Kidney epithelial cell (primary cell): ENCODE data around the gene AGBL3. TPM values are rescaled to one million over a fixed set of nuclear protein-coding genes. Genes with fewer than 3 reads are reported as not detected.

Source experiments
- DNase-seq: peaks from one replicate; pipeline ENCODE4 v3.0.0-alpha.2; 2010; ENCODE audit warnings: low read depth
- H3K27me3 ChIP-seq: 2 replicates; pipeline ENCODE4 v1.6.0; 2011; ENCODE audit warnings: low read length; ENCODE audit not compliant: control insufficient read depth, insufficient read depth
- H3K36me3 ChIP-seq: 2 replicates; pipeline ENCODE4 v1.5.1; 2011; ENCODE audit warnings: low read length; ENCODE audit not compliant: control insufficient read depth, insufficient read depth
- H3K4me3 ChIP-seq: 2 replicates; pipeline ENCODE4 v1.5.1; 2011; ENCODE audit warnings: low read depth, mild to moderate bottlenecking, control low read depth, low read length
- total RNA-seq: library from RNA; depleted of rRNA; stranded (reverse); fragments of >200 nt; gene quantifications from 2 replicates; pipeline ENCODE4 v1.2.3, GENCODE V29; 2015
- TF ChIP-seq, protein P1 (sequence below): IDR thresholded peaks from 2 replicates; pipeline ENCODE4 v1.5.1; 2011; ENCODE audit warnings: mild to moderate bottlenecking, moderate library complexity, low read length, control low read depth, inconsistent platforms; ENCODE audit not compliant: insufficient read depth, poor library complexity, severe bottlenecking

Gene AGBL3
- total RNA-seq, 1 donor from 2014 or later = 1.6 TPM

DNA sequence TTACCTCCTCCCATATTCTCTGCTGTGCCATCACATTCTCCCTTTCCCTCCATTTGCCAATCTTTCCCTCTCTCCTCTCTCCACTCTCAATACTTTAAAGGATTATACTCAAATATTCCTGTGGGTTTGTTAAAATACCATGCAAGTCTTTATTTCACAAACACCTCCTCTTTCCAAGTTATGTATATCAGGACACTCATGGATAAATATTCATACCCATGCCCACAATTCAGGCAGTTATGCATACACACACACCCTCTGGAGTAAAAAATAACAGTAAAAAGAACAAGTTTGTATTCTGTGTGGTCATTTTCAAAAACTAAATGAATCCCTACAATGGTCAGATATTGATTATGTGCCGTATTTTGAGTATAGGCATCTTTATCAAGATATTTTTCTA is 88.2 kb downstream of the AGBL3 start:
- Histone ChIP-seq H3K36me3 (no peaks in the 10 kb centered on the region), H3K4me3 (no peak overlapping the region), H3K27me3 (no peaks in the 10 kb centered on the region)
- no peak for DNase-seq
- TF ChIP-seq, protein P1, sequence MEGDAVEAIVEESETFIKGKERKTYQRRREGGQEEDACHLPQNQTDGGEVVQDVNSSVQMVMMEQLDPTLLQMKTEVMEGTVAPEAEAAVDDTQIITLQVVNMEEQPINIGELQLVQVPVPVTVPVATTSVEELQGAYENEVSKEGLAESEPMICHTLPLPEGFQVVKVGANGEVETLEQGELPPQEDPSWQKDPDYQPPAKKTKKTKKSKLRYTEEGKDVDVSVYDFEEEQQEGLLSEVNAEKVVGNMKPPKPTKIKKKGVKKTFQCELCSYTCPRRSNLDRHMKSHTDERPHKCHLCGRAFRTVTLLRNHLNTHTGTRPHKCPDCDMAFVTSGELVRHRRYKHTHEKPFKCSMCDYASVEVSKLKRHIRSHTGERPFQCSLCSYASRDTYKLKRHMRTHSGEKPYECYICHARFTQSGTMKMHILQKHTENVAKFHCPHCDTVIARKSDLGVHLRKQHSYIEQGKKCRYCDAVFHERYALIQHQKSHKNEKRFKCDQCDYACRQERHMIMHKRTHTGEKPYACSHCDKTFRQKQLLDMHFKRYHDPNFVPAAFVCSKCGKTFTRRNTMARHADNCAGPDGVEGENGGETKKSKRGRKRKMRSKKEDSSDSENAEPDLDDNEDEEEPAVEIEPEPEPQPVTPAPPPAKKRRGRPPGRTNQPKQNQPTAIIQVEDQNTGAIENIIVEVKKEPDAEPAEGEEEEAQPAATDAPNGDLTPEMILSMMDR = no peak

- no peaks in the 10 kb centered on the region for H3K27me3 ChIP-seq
- H3K4me3 ChIP-seq = no peak overlapping the region
- DNase-seq = no peak
- TF ChIP-seq, protein P1 = no peak
- no peaks in the 10 kb centered on the region for H3K36me3 ChIP-seq
Measured at GRCh38 chr7:135075716-135076115, 89.4 kb downstream of the AGBL3 start.

GRCh38 chr7:135076882-135077281 is 90.6 kb downstream of the AGBL3 start:
- no peaks in the 10 kb centered on the region for H3K27me3 ChIP-seq
- H3K4me3 ChIP-seq = no peak overlapping the region
- DNase-seq = no peak
- TF ChIP-seq, protein P1 = no peak
- no peaks in the 10 kb centered on the region for H3K36me3 ChIP-seq

GRCh38 chr7:135077642-135078041 is 91.3 kb downstream of the AGBL3 start:
- H3K27me3 ChIP-seq = no peaks in the 10 kb centered on the region
- no peak for DNase-seq
- TF ChIP-seq, protein P1 = no peak
- no peaks in the 10 kb centered on the region for H3K36me3 ChIP-seq
- no peak overlapping the region for H3K4me3 ChIP-seq

DNA sequence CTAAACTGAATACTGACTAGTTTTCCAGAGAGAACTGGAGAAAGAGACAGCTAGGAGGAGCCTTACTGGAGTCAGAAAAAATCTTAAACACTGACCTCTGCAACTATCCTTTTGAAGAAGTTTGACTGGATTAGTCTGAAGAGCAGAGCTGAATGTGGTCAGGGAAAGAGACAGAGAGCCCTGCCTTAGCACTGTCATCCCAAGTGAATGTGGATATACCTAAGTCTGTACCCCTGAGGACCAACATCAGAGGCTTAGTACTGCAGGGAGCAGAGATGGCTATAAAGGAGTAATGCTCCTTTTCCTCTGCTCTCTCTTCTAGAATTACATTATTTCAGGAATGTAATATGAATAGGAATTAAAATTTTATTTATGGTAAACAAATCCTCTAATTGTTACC is 91.7 kb downstream of the AGBL3 start:
- TF ChIP-seq, protein P1 = no peak

DNA sequence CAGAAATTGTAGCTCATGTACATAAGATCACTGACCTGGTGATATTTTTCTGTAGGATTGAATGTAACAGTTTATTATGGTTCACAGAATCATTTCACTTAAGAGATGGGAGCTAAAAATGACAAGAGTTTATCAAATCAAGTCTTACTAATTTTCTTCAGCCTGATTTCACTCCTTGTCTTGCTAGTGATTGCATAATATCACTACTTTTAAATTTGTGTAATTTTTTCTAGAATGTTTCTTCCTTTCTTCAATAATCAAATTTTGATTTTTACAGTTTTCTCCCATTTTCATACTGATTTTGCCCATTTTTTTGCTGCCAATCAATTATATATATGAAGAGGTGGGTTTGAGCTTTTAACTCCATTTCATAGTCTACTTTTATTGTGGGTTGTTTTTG is 92.8 kb downstream of the AGBL3 start:
- TF ChIP-seq, protein P1 = no peak
- Histone ChIP-seq H3K27me3 (no peaks in the 10 kb centered on the region), H3K4me3 (no peak overlapping the region), H3K36me3 (no peaks in the 10 kb centered on the region)
- DNase-seq = no peak

More for the DNA sequence above, 91.7 kb downstream of the AGBL3 start:
- Histone ChIP-seq H3K4me3 (no peak overlapping the region), H3K27me3 (no peaks in the 10 kb centered on the region), H3K36me3 (no peaks in the 10 kb centered on the region)
- no peak for DNase-seq
